PC-9 (cell line): ENCODE measurements around the gene FAM3B. TPM values are rescaled to one million over a fixed set of nuclear protein-coding genes. Genes with fewer than 3 reads are reported as not detected.

Experiments
- BruUV-seq: library from RNA; stranded (reverse); fragments of 400-500 nt; replicated peaks from 2 replicates; lab custom pipeline; 2021; lab: Mats Ljungman, UMichigan
- CTCF ChIA-PET: fragments of 300-600 bp; sonication (Branson Sonifier 250); formaldehyde crosslinking; loops from one replicate; lab custom pipeline; 2022; ENCODE audit warnings: antibody characterized with exemption; lab: Charles Lee
- POLR2A ChIA-PET: fragments of 300-600 bp; sonication (Branson Sonifier 250); formaldehyde crosslinking; loops from one replicate; lab custom pipeline; 2022; ENCODE audit warnings: antibody characterized with exemption; ENCODE audit not compliant: unreplicated experiment; lab: Charles Lee
- DNase-seq, 2 experiments: peaks; one replicate each; pipeline versions ENCODE4 v3.0.0 to v3.0.0-alpha.2; 2015 to 2022; ENCODE audit warnings: mixed read lengths in 1 of 2
- H2AFZ ChIP-seq: fragments of 200-600 bp; sonication (generic); 2 replicates; pipeline ENCODE4 v1.8.1; 2017; ENCODE audit warnings: antibody characterized with exemption
- H3F3A ChIP-seq: fragments of 200-600 bp; sonication (generic); 2 replicates; pipeline ENCODE4 v1.8.1; 2017; ENCODE audit warnings: antibody characterized with exemption, mild to moderate bottlenecking, low read depth; ENCODE audit not compliant: insufficient read depth
- H3K27ac ChIP-seq: fragments of 200-600 bp; sonication (generic); 2 replicates; pipeline ENCODE4 v1.6.1; 2016; ENCODE audit warnings: mixed run types
- H3K27me3 ChIP-seq: fragments of 200-600 bp; sonication (generic); 2 replicates; pipeline ENCODE4 v1.6.1; 2016; ENCODE audit warnings: low read depth, mixed run types; ENCODE audit not compliant: insufficient read depth
- H3K36me3 ChIP-seq: fragments of 200-600 bp; sonication (generic); 2 replicates; pipeline ENCODE4 v1.6.1; 2016; ENCODE audit warnings: low read depth, mixed run types
- H3K4me1 ChIP-seq: fragments of 200-600 bp; sonication (generic); replicated peaks from 2 replicates; pipeline ENCODE4 v1.6.1; 2016; ENCODE audit warnings: mixed run types; ENCODE audit not compliant: insufficient read depth
- H3K4me2 ChIP-seq: fragments of 200-600 bp; sonication (generic); 2 replicates; pipeline ENCODE4 v1.6.1; 2017; ENCODE audit warnings: mixed run types
- H3K4me3 ChIP-seq: fragments of 200-600 bp; sonication (generic); 2 replicates; pipeline ENCODE4 v1.6.1; 2016; ENCODE audit warnings: mixed run types
- H3K79me2 ChIP-seq: fragments of 200-600 bp; sonication (generic); 2 replicates; pipeline ENCODE4 v1.6.1; 2017; ENCODE audit warnings: low read depth, mixed run types
- H3K9me2 ChIP-seq: fragments of 200-600 bp; sonication (generic); 2 replicates; pipeline ENCODE4 v1.8.1; 2017; ENCODE audit warnings: mild to moderate bottlenecking; ENCODE audit not compliant: insufficient read depth
- H3K9me3 ChIP-seq: fragments of 200-600 bp; sonication (generic); 2 replicates; pipeline ENCODE4 v1.8.1; 2016; ENCODE audit warnings: low read depth; ENCODE audit not compliant: insufficient read depth
- H4K20me1 ChIP-seq: fragments of 200-600 bp; sonication (generic); 2 replicates; pipeline ENCODE4 v1.8.1; 2017; ENCODE audit not compliant: insufficient read depth
- CTCF ChIP-seq: fragments of 200-600 bp; sonication (generic); conservative IDR thresholded peaks from 2 replicates; pipeline ENCODE4 v1.6.1; 2017; ENCODE audit warnings: mixed run types, antibody characterized with exemption, mild to moderate bottlenecking, moderate library complexity
- EZH2 ChIP-seq: fragments of 200-600 bp; sonication (generic); IDR thresholded peaks from 2 replicates; pipeline ENCODE4 v1.8.0; 2017; ENCODE audit warnings: antibody characterized with exemption, low read depth
- intact Hi-C: fragments of 100-400 bp; cut with micrococcal nuclease; formaldehyde crosslinking; loops from one replicate; pipeline ENCODE4 v1.10.0; 2022; ENCODE audit not compliant: unreplicated experiment
- total RNA-seq: library from RNA; stranded (reverse); gene quantifications from 2 replicates; pipeline ENCODE4 v1.2.3, GENCODE V29; 2021

Gene FAM3B
- total RNA-seq, 1 experiment from 2014 or later, result not detected

GRCh38 chr21:41375875-41376274 lies 59.3 kb downstream of the FAM3B start:
- no peak overlapping the region for H3K27ac ChIP-seq
- H3K79me2 ChIP-seq, result no peaks in the 10 kb centered on the region
- no peak overlapping the region for H3K4me2 ChIP-seq
- no peak overlapping the region for H3K4me3 ChIP-seq
- POLR2A ChIA-PET, result no interaction called here
- TF ChIP-seq EZH2, result no peak
- no peak for TF ChIP-seq CTCF
- H3K9me2 ChIP-seq, result no peaks in the 10 kb centered on the region
- H3K27me3 ChIP-seq, result no peaks in the 10 kb centered on the region
- H3F3A ChIP-seq, result no peaks in the 10 kb centered on the region
- DNase-seq, result no peak
- intact Hi-C loops, result no loop called here
- H4K20me1 ChIP-seq, result no peaks in the 10 kb centered on the region
- no peaks in the 10 kb centered on the region for H3K9me3 ChIP-seq
- H3K36me3 ChIP-seq, result no peaks in the 10 kb centered on the region
- H2AFZ ChIP-seq, result no peak overlapping the region
- CTCF ChIA-PET, result no interaction called here
- H3K4me1 ChIP-seq, result no peaks in the 10 kb centered on the region
- BruUV-seq, result no TSS peak

GRCh38 chr21:41377715-41378114 lies 61.1 kb downstream of the FAM3B start:
- Histone ChIP-seq H3K4me1 (no peaks in the 10 kb centered on the region), H3K4me2 (no peak overlapping the region), H3K79me2 (no peaks in the 10 kb centered on the region), H3F3A (no peaks in the 10 kb centered on the region), H4K20me1 (no peaks in the 10 kb centered on the region), H2AFZ (no peak overlapping the region), H3K9me2 (no peaks in the 10 kb centered on the region), H3K9me3 (no peaks in the 10 kb centered on the region), H3K27me3 (no peaks in the 10 kb centered on the region), H3K36me3 (no peaks in the 10 kb centered on the region), H3K4me3 (no peak overlapping the region), H3K27ac (no peak overlapping the region)
- TF ChIP-seq CTCF (no peak), EZH2 (no peak)
- ChIA-PET POLR2A (no interaction called here), CTCF (no interaction called here)
- BruUV-seq, result no TSS peak
- intact Hi-C loops, result no loop called here
- DNase-seq, result no peak

GRCh38 chr21:41378849-41379248 lies 62.2 kb downstream of the FAM3B start:
- DNase-seq, result no peak
- Histone ChIP-seq H3K27ac (no peak overlapping the region), H4K20me1 (no peaks in the 10 kb centered on the region), H3K27me3 (no peaks in the 10 kb centered on the region), H3K79me2 (no peaks in the 10 kb centered on the region), H3K9me3 (no peaks in the 10 kb centered on the region), H3K4me3 (no peak overlapping the region), H3K36me3 (no peaks in the 10 kb centered on the region), H2AFZ (no peak overlapping the region), H3K9me2 (no peaks in the 10 kb centered on the region), H3F3A (no peaks in the 10 kb centered on the region), H3K4me2 (no peak overlapping the region), H3K4me1 (no peaks in the 10 kb centered on the region)
- POLR2A ChIA-PET, result no interaction called here
- no peak for TF ChIP-seq CTCF
- CTCF ChIA-PET, result no interaction called here
- intact Hi-C loops, result no loop called here
- no TSS peak for BruUV-seq
